ENCODE data around the gene BNC2. TPM values are rescaled to one million over a fixed set of nuclear protein-coding genes. Genes with fewer than 3 reads are reported as not detected.

The BNC2 gene
- total RNA-seq, 2 experiments from 2014 or later, result not detected

DNA sequence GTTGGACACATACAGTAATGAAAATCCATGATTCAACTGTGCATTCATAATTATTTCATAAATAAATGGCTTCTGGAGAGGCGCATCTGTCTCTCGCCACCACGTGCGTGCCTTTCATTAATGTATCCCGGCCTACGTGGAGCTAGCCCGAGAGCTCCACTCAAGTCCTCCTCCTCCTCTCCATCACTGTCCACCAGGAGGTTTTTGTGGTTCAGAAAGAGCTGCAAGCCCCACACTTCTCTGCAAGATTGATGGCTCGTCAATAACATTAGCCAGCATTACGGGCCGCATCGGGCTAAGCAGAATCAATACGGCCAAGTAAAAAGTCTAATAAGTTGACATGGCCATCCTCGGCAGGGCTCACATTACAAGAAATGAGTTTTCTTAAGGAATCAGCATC, 499.8 kb downstream of the BNC2 start:
- no peaks in the 10 kb centered on the region for H3K9me3 Mint-ChIP-seq (ENCODE audit: insufficient read depth)
- H3K27me3 Mint-ChIP-seq (ENCODE audit: low read depth), result no peaks in the 10 kb centered on the region
- H3K36me3 Mint-ChIP-seq (ENCODE audit: low read depth), result no peaks in the 10 kb centered on the region
- ChIA-PET POLR2A (no interaction called here), CTCF (no interaction called here)
- no peak overlapping the region for H3K4me3 Mint-ChIP-seq
- no peaks in the 10 kb centered on the region for H3K4me1 Mint-ChIP-seq (ENCODE audit: low read depth)
- ATAC-seq, result no peak
- DNase-seq, result no peak
- no peak overlapping the region for H3K27ac Mint-ChIP-seq

DNA sequence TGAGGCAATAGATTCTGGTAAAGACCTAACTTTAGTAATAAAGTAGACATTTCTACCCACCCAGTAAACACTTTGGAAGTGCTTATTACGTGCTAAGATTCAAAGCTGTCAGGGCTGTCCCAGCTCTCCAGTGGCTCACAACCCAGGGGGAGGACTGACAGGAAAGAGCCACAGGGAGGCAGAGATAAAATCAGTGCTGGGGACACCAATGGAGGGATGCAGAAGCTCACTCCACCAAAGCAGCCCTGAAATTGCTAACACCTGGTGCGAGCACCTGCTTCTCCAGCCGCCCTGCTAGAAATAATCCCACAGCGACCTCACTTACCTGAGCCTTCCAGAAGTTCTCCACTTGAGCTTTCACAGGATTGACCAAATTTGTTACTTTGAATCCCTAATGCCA, 501.0 kb downstream of the BNC2 start:
- H3K27me3 Mint-ChIP-seq (ENCODE audit: low read depth), result no peaks in the 10 kb centered on the region
- H3K36me3 Mint-ChIP-seq (ENCODE audit: low read depth), result no peaks in the 10 kb centered on the region
- H3K9me3 Mint-ChIP-seq (ENCODE audit: insufficient read depth), result no peaks in the 10 kb centered on the region
- ChIA-PET CTCF (no interaction called here), POLR2A (no interaction called here)
- H3K27ac Mint-ChIP-seq, result no peak overlapping the region
- DNase-seq, result no peak
- no peak overlapping the region for H3K4me3 Mint-ChIP-seq
- no peaks in the 10 kb centered on the region for H3K4me1 Mint-ChIP-seq (ENCODE audit: low read depth)
- ATAC-seq, result no peak

DNA sequence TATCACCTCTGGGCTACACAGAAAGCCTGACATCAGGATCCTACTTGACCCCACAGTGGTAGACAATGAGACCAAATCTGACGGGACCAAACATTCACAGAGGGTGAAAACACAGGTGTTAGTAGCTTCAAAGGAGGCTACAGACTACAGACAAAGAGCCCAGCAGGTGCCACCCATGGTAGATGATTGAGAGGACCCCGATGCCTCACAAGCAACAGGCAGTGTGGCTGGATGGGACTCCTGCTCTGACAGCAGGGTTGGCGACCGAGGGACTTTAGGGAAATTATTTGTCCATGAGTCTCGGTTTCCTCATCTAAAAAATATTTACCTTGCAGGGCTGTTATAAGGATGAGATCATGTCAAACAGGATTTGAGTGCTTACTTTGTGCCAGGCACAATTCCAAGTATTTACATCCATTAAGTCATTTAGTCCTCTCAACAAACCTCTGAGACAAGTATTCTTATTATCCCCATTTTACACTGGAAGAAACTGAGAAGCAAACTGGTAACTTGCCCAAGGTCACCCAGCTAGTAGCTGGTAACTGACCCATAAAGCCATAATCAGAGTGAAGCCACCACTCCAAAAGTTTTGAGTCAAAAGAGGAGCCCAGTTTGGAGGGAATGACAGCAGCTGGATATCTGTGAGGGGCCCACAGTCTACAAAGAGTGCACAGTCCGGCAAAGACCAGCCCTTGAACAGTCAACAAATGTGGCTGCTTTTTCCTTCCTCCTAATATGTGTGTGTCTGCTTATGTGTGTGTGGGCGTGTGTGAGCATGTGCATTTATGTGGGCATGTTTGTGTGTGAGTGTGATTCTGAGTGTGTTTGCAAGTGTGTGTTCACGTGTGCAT, 502.0 kb downstream of the BNC2 start:
- H3K27ac Mint-ChIP-seq, result no peak overlapping the region

GRCh38 chr9:16367605-16368231, 502.8 kb downstream of the BNC2 start:
- DNase-seq, result no peak
- no peaks in the 10 kb centered on the region for H3K27me3 Mint-ChIP-seq (ENCODE audit: low read depth)
- no peak overlapping the region for H3K4me3 Mint-ChIP-seq
- POLR2A ChIA-PET, result no interaction called here
- H3K9me3 Mint-ChIP-seq (ENCODE audit: insufficient read depth), result no peaks in the 10 kb centered on the region
- ATAC-seq, result no peak
- no peaks in the 10 kb centered on the region for H3K4me1 Mint-ChIP-seq (ENCODE audit: low read depth)
- no peaks in the 10 kb centered on the region for H3K36me3 Mint-ChIP-seq (ENCODE audit: low read depth)
- H3K27ac Mint-ChIP-seq, result no peak overlapping the region
- CTCF ChIA-PET, result no interaction called here

More for the DNA sequence above, 502.0 kb downstream of the BNC2 start:
- no peak overlapping the region for H3K4me3 Mint-ChIP-seq
- H3K4me1 Mint-ChIP-seq (ENCODE audit: low read depth), result no peaks in the 10 kb centered on the region
- CTCF ChIA-PET, result no interaction called here
- POLR2A ChIA-PET, result no interaction called here
- no peak for ATAC-seq
- no peaks in the 10 kb centered on the region for H3K27me3 Mint-ChIP-seq (ENCODE audit: low read depth)
- no peaks in the 10 kb centered on the region for H3K9me3 Mint-ChIP-seq (ENCODE audit: insufficient read depth)
- no peaks in the 10 kb centered on the region for H3K36me3 Mint-ChIP-seq (ENCODE audit: low read depth)
- no peak for DNase-seq

DNA sequence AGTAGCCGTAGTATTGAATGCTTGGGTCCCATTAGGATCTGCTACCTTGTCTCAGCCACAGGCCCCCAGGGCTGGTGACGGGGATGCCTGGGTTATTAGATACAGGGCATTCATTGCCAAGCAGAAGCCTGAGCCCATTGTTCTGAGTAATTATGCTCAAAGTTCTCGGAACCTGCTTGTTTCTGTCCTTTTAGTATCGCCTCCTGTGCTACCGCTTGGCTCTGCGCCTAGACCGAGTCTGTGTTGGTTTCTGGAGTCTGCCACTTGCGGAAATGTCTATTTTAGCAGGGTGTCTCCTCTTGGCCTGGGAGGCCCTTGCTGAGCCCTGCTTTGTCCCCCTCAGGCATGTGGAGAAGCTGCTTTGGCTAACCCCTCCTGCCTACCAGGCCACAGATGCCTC, 506.1 kb downstream of the BNC2 start:
- Mint-ChIP-seq H3K9me3 (ENCODE audit: insufficient read depth) (no peaks in the 10 kb centered on the region), H3K4me1 (ENCODE audit: low read depth) (no peaks in the 10 kb centered on the region), H3K27me3 (ENCODE audit: low read depth) (no peaks in the 10 kb centered on the region), H3K4me3 (no peak overlapping the region), H3K27ac (no peak overlapping the region), H3K36me3 (ENCODE audit: low read depth) (no peaks in the 10 kb centered on the region)
- ChIA-PET CTCF (no interaction called here), POLR2A (no interaction called here)
- ATAC-seq, result no peak
- DNase-seq, result no peak

GRCh38 chr9:16363916-16364315, 506.6 kb downstream of the BNC2 start:
- ATAC-seq, result no peak
- Mint-ChIP-seq H3K4me1 (ENCODE audit: low read depth) (no peaks in the 10 kb centered on the region), H3K27me3 (ENCODE audit: low read depth) (no peaks in the 10 kb centered on the region), H3K36me3 (ENCODE audit: low read depth) (no peaks in the 10 kb centered on the region), H3K4me3 (no peak overlapping the region), H3K27ac (no peak overlapping the region), H3K9me3 (ENCODE audit: insufficient read depth) (no peaks in the 10 kb centered on the region)
- CTCF ChIA-PET, result no interaction called here
- DNase-seq, result no peak
- POLR2A ChIA-PET, result no interaction called here

DNA sequence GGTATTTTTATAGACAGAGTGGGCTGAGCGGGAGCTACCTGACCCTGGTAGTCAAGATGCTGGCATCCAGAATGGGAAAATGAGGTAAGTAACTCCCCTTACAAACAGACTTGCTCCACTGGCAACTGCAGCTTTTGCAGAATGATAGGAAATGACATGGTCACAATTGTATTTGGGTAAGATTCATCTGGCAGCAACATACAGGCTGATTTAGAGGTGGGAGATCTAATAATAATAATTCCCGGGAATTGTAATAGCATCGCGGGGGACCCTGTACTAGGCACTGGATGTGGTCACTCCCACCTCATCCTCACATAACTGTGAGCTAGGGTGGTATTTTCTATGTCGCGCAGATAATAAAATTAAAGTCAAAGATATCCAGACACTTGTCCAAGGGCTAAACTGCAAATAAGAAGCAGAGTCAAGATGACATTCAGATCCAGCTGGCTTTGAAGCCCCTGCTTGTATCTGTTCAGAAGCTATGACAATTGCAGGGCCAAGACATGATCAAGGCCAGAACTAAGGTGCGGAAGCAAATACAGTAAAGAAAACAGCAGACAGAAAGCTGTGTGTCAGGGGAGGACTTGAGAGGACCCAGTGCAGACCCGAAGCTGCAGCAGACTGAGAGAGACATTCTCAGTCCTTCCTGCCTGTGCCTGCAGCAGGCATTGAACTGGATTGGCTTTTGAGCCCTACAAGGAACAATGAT, 507.2 kb downstream of the BNC2 start:
- CTCF ChIA-PET, result no interaction called here
- Mint-ChIP-seq H3K9me3 (ENCODE audit: insufficient read depth) (no peaks in the 10 kb centered on the region), H3K27me3 (ENCODE audit: low read depth) (no peaks in the 10 kb centered on the region), H3K36me3 (ENCODE audit: low read depth) (no peaks in the 10 kb centered on the region), H3K4me1 (ENCODE audit: low read depth) (no peaks in the 10 kb centered on the region), H3K4me3 (no peak overlapping the region), H3K27ac (no peak overlapping the region)
- POLR2A ChIA-PET, result no interaction called here
- DNase-seq (no peak), ATAC-seq (no peak)

- Mint-ChIP-seq H3K27ac (no peak overlapping the region), H3K36me3 (ENCODE audit: low read depth) (no peaks in the 10 kb centered on the region), H3K4me1 (ENCODE audit: low read depth) (no peaks in the 10 kb centered on the region), H3K9me3 (ENCODE audit: insufficient read depth) (no peaks in the 10 kb centered on the region), H3K27me3 (ENCODE audit: low read depth) (no peaks in the 10 kb centered on the region), H3K4me3 (no peak overlapping the region)
- ATAC-seq, result no peak
- ChIA-PET CTCF (no interaction called here), POLR2A (no interaction called here)
- DNase-seq, result no peak
Measured at GRCh38 chr9:16361939-16362338, 508.5 kb downstream of the BNC2 start.

DNA sequence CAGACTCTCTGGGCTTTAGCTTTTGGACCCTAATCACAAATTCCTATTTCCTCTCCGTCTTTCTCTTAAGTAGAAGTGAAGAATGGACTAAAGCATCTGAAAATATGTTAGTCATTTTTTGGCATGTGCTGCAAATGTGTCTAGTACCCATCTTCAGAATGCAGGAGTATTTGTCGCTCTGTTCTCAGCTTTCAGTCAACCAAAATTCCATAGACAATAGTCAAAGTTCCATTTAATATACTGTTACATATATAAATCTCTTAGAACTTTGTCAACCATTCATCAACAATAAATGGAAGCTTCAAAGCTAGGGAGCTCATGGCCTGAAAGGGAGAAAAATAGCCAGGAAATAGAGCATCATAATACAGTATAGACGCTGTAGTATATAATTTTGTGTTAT, 509.4 kb downstream of the BNC2 start:
- DNase-seq, result no peak
- H3K4me3 Mint-ChIP-seq, result no peak overlapping the region
- POLR2A ChIA-PET, result no interaction called here
- no peaks in the 10 kb centered on the region for H3K9me3 Mint-ChIP-seq (ENCODE audit: insufficient read depth)
- ATAC-seq, result no peak
- CTCF ChIA-PET, result no interaction called here
- H3K27ac Mint-ChIP-seq, result no peak overlapping the region
- no peaks in the 10 kb centered on the region for H3K4me1 Mint-ChIP-seq (ENCODE audit: low read depth)
- no peaks in the 10 kb centered on the region for H3K36me3 Mint-ChIP-seq (ENCODE audit: low read depth)
- H3K27me3 Mint-ChIP-seq (ENCODE audit: low read depth), result no peaks in the 10 kb centered on the region

DNA sequence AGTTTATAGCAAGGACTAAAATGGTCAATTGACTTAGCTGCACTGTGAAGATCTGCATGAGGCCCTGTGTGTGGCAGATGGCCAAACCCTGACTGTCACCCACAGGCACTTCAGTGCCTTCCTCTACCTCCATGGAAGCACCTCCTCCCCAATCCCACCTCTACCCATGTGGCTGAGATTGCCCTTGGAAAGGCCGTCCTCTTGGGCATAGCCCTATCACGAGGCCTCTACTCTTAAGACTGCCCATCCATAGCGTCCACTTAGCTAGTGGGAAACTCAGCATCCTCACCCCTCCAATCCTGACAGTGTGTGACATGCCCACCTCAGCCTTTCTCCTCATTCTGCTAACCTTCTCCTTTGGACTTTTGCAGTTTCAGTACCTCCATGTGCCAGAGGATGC, 510.2 kb downstream of the BNC2 start:
- no peak overlapping the region for H3K27ac Mint-ChIP-seq
- no peaks in the 10 kb centered on the region for H3K9me3 Mint-ChIP-seq (ENCODE audit: insufficient read depth)
- DNase-seq (no peak), ATAC-seq (no peak)
- ChIA-PET POLR2A (no interaction called here), CTCF (interaction anchor here (1.0 kb wide), 1 partner anchor 24 kb away, joined by 3 read pairs; no protein-coding TSS in a partner anchor)
- no peaks in the 10 kb centered on the region for H3K4me1 Mint-ChIP-seq (ENCODE audit: low read depth)
- no peaks in the 10 kb centered on the region for H3K36me3 Mint-ChIP-seq (ENCODE audit: low read depth)
- no peaks in the 10 kb centered on the region for H3K27me3 Mint-ChIP-seq (ENCODE audit: low read depth)
- no peak overlapping the region for H3K4me3 Mint-ChIP-seq

Measured in activated CD8-positive, alpha-beta T cell treated with anti-CD3 and anti-CD28 coated beads, Interleukin-2, amount 10 ng/mL, durations not matched to agents 7 days and 5 days (primary cell).